T-helper 2 cell treated with Interferon-gamma antibody and Interleukin-4, amounts not matched to agents 5 μg/mL and 100 μg/mL, for 36 hours (primary cell): Measurements from ENCODE around the gene TBC1D8.

Experiments
- DNase-seq: peaks from one replicate; pipeline ENCODE4 v3.0.0; 2021; ENCODE audit warnings: low spot score
- H3K27ac Mint-ChIP-seq: one replicate; pipeline ENCODE4 v1.8.0; 2021; ENCODE audit warnings: mild to moderate bottlenecking, mixed read lengths
- H3K27me3 Mint-ChIP-seq: one replicate; pipeline ENCODE4 v1.8.0; 2021; ENCODE audit warnings: low read depth, mixed read lengths
- H3K36me3 Mint-ChIP-seq: one replicate; pipeline ENCODE4 v1.8.0; 2021; ENCODE audit warnings: low read depth, mixed read lengths
- H3K4me1 Mint-ChIP-seq: one replicate; pipeline ENCODE4 v1.8.0; 2021; ENCODE audit warnings: low read depth, mixed read lengths
- H3K4me3 Mint-ChIP-seq: one replicate; pipeline ENCODE4 v1.8.0; 2022; ENCODE audit warnings: mild to moderate bottlenecking, moderate library complexity, mixed read lengths
- H3K9me3 Mint-ChIP-seq: one replicate; pipeline ENCODE4 v1.8.0; 2021; ENCODE audit warnings: mixed read lengths

Gene TBC1D8

GRCh38 chr2:101135412-101136296, 15.5 kb downstream of the TBC1D8 start:
- Mint-ChIP-seq H3K27me3 (no peaks in the 10 kb centered on the region), H3K36me3 (no peaks in the 10 kb centered on the region), H3K27ac (no peak overlapping the region), H3K9me3 (no peaks in the 10 kb centered on the region), H3K4me1 (no peaks in the 10 kb centered on the region), H3K4me3 (no peak overlapping the region)
- no peak for DNase-seq

GRCh38 chr2:101133492-101134100, 17.6 kb downstream of the TBC1D8 start:
- no peaks in the 10 kb centered on the region for H3K27me3 Mint-ChIP-seq
- no peaks in the 10 kb centered on the region for H3K9me3 Mint-ChIP-seq
- no peak for DNase-seq
- no peaks in the 10 kb centered on the region for H3K36me3 Mint-ChIP-seq
- no peak overlapping the region for H3K27ac Mint-ChIP-seq
- H3K4me1 Mint-ChIP-seq = no peaks in the 10 kb centered on the region
- no peak overlapping the region for H3K4me3 Mint-ChIP-seq

GRCh38 chr2:101132202-101132601, 19.0 kb downstream of the TBC1D8 start:
- H3K27me3 Mint-ChIP-seq = peaks cover 4% of the 10 kb centered on the region
- H3K27ac Mint-ChIP-seq = no peak overlapping the region

GRCh38 chr2:101130081-101130480, 21.1 kb downstream of the TBC1D8 start:
- Mint-ChIP-seq H3K36me3 (no peaks in the 10 kb centered on the region), H3K4me3 (no peak overlapping the region), H3K27ac (no peak overlapping the region), H3K4me1 (peaks cover 7% of the 10 kb centered on the region), H3K9me3 (no peaks in the 10 kb centered on the region), H3K27me3 (peaks cover 7% of the 10 kb centered on the region)
- DNase-seq = no peak

More at GRCh38 chr2:101132202-101132601, 19.0 kb downstream of the TBC1D8 start:
- Mint-ChIP-seq H3K4me3 (no peak overlapping the region), H3K9me3 (no peaks in the 10 kb centered on the region), H3K36me3 (no peaks in the 10 kb centered on the region), H3K4me1 (no peaks in the 10 kb centered on the region)
- no peak for DNase-seq

- no peak for DNase-seq
- no peaks in the 10 kb centered on the region for H3K36me3 Mint-ChIP-seq
- no peak overlapping the region for H3K4me3 Mint-ChIP-seq
- H3K9me3 Mint-ChIP-seq = no peaks in the 10 kb centered on the region
- H3K4me1 Mint-ChIP-seq = peaks cover 7% of the 10 kb centered on the region
- H3K27ac Mint-ChIP-seq = no peak overlapping the region
- H3K27me3 Mint-ChIP-seq = peaks cover 7% of the 10 kb centered on the region
Measured at GRCh38 chr2:101127319-101128056, 23.7 kb downstream of the TBC1D8 start.

GRCh38 chr2:101125808-101126207, 25.4 kb downstream of the TBC1D8 start:
- Mint-ChIP-seq H3K27ac (no peak overlapping the region), H3K36me3 (no peaks in the 10 kb centered on the region), H3K4me1 (peaks cover 7% of the 10 kb centered on the region), H3K9me3 (no peaks in the 10 kb centered on the region), H3K27me3 (peaks cover 7% of the 10 kb centered on the region), H3K4me3 (no peak overlapping the region)
- DNase-seq = no peak

GRCh38 chr2:101125374-101125773, 25.8 kb downstream of the TBC1D8 start:
- peaks cover 7% of the 10 kb centered on the region for H3K27me3 Mint-ChIP-seq
- H3K4me1 Mint-ChIP-seq = peaks cover 7% of the 10 kb centered on the region
- H3K4me3 Mint-ChIP-seq = no peak overlapping the region
- H3K9me3 Mint-ChIP-seq = no peaks in the 10 kb centered on the region
- H3K36me3 Mint-ChIP-seq = no peaks in the 10 kb centered on the region
- DNase-seq = no peak
- H3K27ac Mint-ChIP-seq = no peak overlapping the region

- H3K27me3 Mint-ChIP-seq = peaks cover 7% of the 10 kb centered on the region
- no peak overlapping the region for H3K27ac Mint-ChIP-seq
- H3K9me3 Mint-ChIP-seq = no peaks in the 10 kb centered on the region
- DNase-seq = no peak
- no peak overlapping the region for H3K4me3 Mint-ChIP-seq
- no peaks in the 10 kb centered on the region for H3K36me3 Mint-ChIP-seq
- H3K4me1 Mint-ChIP-seq = peaks cover 7% of the 10 kb centered on the region
Measured at GRCh38 chr2:101124643-101125366, 26.4 kb downstream of the TBC1D8 start.

- no peaks in the 10 kb centered on the region for H3K36me3 Mint-ChIP-seq
- no peak overlapping the region for H3K27ac Mint-ChIP-seq
- no peaks in the 10 kb centered on the region for H3K9me3 Mint-ChIP-seq
- peaks cover 7% of the 10 kb centered on the region for H3K27me3 Mint-ChIP-seq
- H3K4me3 Mint-ChIP-seq = no peak overlapping the region
- DNase-seq = no peak
- H3K4me1 Mint-ChIP-seq = peaks cover 7% of the 10 kb centered on the region
Measured at GRCh38 chr2:101123795-101124471, 27.2 kb downstream of the TBC1D8 start.

GRCh38 chr2:101121174-101121573, 30.0 kb downstream of the TBC1D8 start:
- no peak for DNase-seq
- H3K36me3 Mint-ChIP-seq = no peaks in the 10 kb centered on the region
- no peaks in the 10 kb centered on the region for H3K9me3 Mint-ChIP-seq
- no peak overlapping the region for H3K27ac Mint-ChIP-seq
- H3K27me3 Mint-ChIP-seq = peaks cover 3% of the 10 kb centered on the region
- no peak overlapping the region for H3K4me3 Mint-ChIP-seq
- H3K4me1 Mint-ChIP-seq = peaks cover 7% of the 10 kb centered on the region

GRCh38 chr2:101120124-101120996, 30.8 kb downstream of the TBC1D8 start:
- H3K4me3 Mint-ChIP-seq = no peak overlapping the region
- no peaks in the 10 kb centered on the region for H3K9me3 Mint-ChIP-seq
- peaks cover 1% of the 10 kb centered on the region for H3K4me1 Mint-ChIP-seq
- peaks cover under 1% of the 10 kb centered on the region for H3K27me3 Mint-ChIP-seq
- DNase-seq = no peak
- H3K36me3 Mint-ChIP-seq = no peaks in the 10 kb centered on the region
- H3K27ac Mint-ChIP-seq = no peak overlapping the region

GRCh38 chr2:101119431-101119830, 31.8 kb downstream of the TBC1D8 start:
- Mint-ChIP-seq H3K4me1 (no peaks in the 10 kb centered on the region), H3K9me3 (no peaks in the 10 kb centered on the region), H3K27me3 (peaks cover 3% of the 10 kb centered on the region), H3K4me3 (no peak overlapping the region), H3K36me3 (no peaks in the 10 kb centered on the region), H3K27ac (no peak overlapping the region)
- DNase-seq = no peak
